Measurements from ENCODE around the gene CHMP2A. TPM values are rescaled to one million over a fixed set of nuclear protein-coding genes. Genes with fewer than 3 reads are reported as not detected.
"Not testable (repeated sequence)": the region's sequence is repeated elsewhere in the genome, so short reads cannot be mapped to it uniquely, and the experiment has no call there.

The CHMP2A gene
- polyA plus RNA-seq, 3 donors = 96.8 to 196 (median 184) TPM

GRCh38 chr19:58544591-58545285 lies 10.2 kb downstream of the CHMP2A start:
- WGBS, 3 donors = 0 to 1% (median 0%) methylated on average over 39 to 79 of the region's 92 CpGs
- H3K27ac ChIP-seq (ENCODE audit: low read depth, low read length) = no peak overlapping the region

DNA sequence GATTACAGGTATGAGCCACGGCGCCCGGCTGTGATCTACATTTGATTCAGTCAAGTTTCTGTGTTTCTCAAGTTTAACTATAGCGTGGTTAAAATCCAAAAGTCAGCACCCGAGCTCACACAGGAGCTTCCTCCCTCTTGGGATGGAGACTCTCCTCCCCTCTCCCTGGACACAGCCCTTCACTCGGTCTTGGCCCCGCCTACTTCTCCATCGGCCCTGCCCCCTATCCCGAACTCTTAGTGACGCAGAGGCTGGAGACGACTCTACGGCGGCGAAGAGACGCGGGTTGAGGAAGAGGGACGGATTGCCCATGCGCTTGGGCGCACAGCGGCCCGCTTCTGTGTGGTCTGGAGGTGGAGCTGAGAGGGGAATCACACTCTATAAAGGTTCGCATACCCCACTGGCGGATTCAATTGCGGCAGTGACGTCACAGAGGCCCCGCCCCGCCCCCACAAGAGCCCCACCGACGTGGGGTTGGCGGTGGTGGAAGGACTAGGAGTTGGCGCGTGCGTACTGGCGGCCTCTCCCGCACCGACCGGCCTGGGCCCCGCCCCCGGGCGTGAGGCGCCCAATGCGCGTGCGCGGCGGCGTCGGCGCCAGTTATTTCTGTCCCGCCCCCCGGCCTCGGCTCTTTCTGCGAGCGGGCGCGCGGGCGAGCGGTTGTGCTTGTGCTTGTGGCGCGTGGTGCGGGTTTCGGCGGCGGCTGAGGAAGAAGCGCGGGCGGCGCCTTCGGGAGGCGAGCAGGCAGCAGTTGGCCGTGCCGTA lies 10.9 kb downstream of the CHMP2A start, which contains the start of gene TRIM28:
TSS of gene TRIM28 (plus strand) at position 239 of the 765 bp plus-strand sequence. CDS start 694 bp downstream, outside the sequence.
- peak within 1 kb of the TSS; percentile 96 for H3K27ac ChIP-seq (ENCODE audit: low read depth, low read length)
- WGBS, 3 donors = 0% methylated on average over 65 to 73 of the region's 73 CpGs

- H3K27ac ChIP-seq (ENCODE audit: low read depth, low read length) = not testable (repeated sequence)
- 75 to 84% (median 82%) methylated on average over 18 of the region's 18 CpGs for WGBS, 3 donors
These were observed 12.1 kb downstream of the CHMP2A start for GRCh38 chr19:58542641-58543372.

- not testable (repeated sequence) for H3K27ac ChIP-seq (ENCODE audit: low read depth, low read length)
These were observed 15.7 kb downstream of the CHMP2A start for GRCh38 chr19:58539169-58539559.

GRCh38 chr19:58538257-58539168 lies 16.4 kb downstream of the CHMP2A start:
- WGBS, 3 donors = 2 to 4% (median 2%) methylated on average over 55 of the region's 55 CpGs
- no peak overlapping the region for H3K27ac ChIP-seq (ENCODE audit: low read depth, low read length)

GRCh38 chr19:58536852-58537798 lies 17.8 kb downstream of the CHMP2A start:
- 89 to 90% (median 90%) methylated on average over 8 of the region's 8 CpGs for WGBS, 3 donors
- no peak overlapping the region for H3K27ac ChIP-seq (ENCODE audit: low read depth, low read length)

DNA sequence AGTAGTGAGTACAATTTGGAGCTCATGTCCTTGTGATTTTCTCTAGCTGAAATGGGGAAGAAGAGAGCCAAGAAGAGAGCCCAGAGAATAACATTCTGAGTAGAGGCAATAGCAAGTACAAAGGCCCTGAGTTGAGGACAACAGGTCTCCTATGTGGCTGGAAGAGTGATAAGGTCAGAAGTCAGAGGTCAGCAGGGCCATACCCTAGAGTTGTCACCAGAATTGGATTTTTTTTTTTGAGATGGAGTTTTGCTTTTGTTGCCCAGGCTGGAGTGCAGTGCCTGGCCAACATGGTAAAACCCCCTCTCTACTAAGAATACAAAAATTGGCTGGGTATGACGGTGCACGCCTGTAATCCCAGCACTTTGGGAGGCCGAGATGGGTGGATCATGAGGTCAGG lies 19.0 kb downstream of the CHMP2A start:
- 92 to 99% (median 96%) methylated on average over 3 of the region's 3 CpGs for WGBS, 3 donors

GRCh38 chr19:58531034-58531840 lies 23.7 kb downstream of the CHMP2A start:
- H3K27ac ChIP-seq (ENCODE audit: low read depth, low read length) = no peak overlapping the region
- WGBS, 3 donors = 70 to 76% (median 75%) methylated on average over 10 of the region's 10 CpGs

More for the DNA sequence above, 19.0 kb downstream of the CHMP2A start:
- no peak overlapping the region for H3K27ac ChIP-seq (ENCODE audit: low read depth, low read length)

GRCh38 chr19:58529405-58529804 lies 25.5 kb downstream of the CHMP2A start:
- WGBS, 3 donors = 63 to 79% (median 75%) methylated on average over 3 of the region's 3 CpGs
- no peak overlapping the region for H3K27ac ChIP-seq (ENCODE audit: low read depth, low read length)

GRCh38 chr19:58522709-58523108 lies 32.2 kb downstream of the CHMP2A start:
- 77 to 89% (median 87%) methylated on average over 3 of the region's 3 CpGs for WGBS, 3 donors
- H3K27ac ChIP-seq (ENCODE audit: low read depth, low read length) = no peak overlapping the region

DNA sequence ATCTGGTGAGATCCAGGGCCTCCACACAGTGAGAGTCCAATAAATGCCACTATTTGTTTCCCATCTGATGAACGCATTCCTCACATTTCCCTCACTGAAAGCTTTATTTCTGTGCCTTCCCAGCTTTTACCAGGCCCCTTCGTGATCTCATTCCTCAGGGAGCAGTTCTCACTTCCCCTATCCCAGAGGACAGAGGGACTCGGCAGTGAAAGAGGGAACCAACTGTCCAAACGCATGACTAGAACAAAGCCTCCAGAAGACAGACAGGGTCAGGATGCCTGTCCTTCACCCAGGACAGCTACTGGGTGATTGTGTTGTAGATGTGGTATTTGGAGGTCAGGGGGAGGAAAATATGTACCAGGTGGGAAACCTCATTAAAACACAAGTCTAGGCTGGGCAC lies 33.3 kb downstream of the CHMP2A start:
- H3K27ac ChIP-seq (ENCODE audit: low read depth, low read length) = no peak overlapping the region
- 59 to 66% (median 61%) methylated on average over 4 of the region's 4 CpGs for WGBS, 3 donors

DNA sequence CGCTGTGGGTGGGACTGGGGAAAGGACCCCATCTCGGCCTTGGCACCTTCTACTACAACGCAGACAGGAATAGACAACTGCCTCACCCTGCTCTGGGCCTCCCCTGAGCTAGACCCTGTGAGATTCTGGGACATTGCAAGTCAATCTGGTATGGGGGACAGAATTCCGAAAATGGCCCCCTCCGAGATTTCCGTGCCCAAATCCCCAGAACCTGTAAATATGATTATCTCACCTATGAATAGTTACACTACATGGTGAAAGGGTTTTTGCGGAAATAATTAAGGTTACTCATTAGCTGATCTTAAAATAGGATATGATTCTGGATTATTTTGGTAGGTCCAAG lies 34.7 kb downstream of the CHMP2A start:
- WGBS, 3 donors = 9 to 13% (median 10%) methylated on average over 7 of the region's 7 CpGs
- H3K27ac ChIP-seq (ENCODE audit: low read depth, low read length) = no peak overlapping the region

- 0 to 1% (median 0%) methylated on average over 87 of the region's 87 CpGs for WGBS, 3 donors
- H3K27ac ChIP-seq (ENCODE audit: low read depth, low read length) = peak within 1 kb of the TSS; percentile 35
These were observed 35.3 kb downstream of the CHMP2A start, which contains the start of gene ZBTB45 for GRCh38 chr19:58519355-58520256. ZBTB45 (minus strand) TSS chr19:58519810; CDS start chr19:58517673, 2,137 bp downstream.

DNA sequence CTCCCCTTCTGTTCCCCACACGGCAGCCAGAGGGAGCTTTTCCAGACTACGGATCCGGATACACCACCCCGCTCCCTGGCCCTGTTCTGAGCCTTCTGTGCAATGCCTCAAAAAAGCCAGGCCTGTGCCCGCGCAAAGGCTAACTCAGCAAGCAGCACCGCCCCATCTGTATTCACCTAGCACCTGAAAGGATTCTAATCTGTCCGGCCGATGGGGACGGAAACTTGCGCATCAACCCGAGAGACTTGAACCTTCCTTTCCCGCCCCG lies 35.9 kb downstream of the CHMP2A start:
- no peak overlapping the region for H3K27ac ChIP-seq (ENCODE audit: low read depth, low read length)
- 0 to 1% (median 1%) methylated on average over 14 of the region's 14 CpGs for WGBS, 3 donors

DNA sequence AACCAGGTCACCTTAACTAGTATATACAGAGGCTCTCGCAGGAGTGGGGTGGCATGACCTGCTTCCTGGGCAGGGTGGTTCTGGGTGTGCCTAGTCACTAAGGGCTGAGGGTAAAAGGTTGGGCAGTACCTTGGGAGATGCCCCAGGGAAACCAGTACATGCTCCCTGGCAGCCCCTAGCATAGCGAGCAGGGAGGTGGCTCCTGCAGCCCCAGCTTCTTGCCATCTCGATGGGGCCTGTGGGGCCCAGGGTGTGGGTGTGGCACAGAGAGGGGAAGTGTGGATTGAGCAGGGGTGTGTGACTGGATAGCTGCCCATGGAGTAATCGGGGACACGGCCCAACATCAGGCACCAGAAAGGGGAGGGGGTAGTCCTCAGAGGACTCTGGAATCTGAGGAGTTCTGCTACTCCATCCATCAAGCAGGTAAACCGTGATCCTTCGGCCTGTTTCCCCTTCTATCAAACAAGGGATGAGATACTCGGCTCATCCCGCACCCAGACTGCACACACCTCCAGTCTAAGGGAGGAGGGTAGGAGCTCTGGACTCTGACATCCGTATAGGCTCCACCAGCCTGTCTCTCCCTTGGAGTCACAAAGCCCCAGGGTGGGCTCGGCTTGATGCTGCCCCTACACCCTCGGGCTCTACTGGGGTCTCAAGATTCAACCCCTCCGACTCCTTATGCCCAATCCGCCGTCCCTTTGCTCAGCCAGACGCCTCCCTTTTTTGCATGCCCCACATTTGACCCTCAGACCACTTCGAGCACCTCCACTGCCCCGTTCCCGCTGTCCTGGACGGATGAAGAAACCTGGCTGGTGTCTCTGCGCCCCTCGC lies 36.4 kb downstream of the CHMP2A start:
- WGBS, 3 donors = 7 to 8% (median 7%) methylated on average over 22 of the region's 22 CpGs
- H3K27ac ChIP-seq (ENCODE audit: low read depth, low read length) = no peak overlapping the region

Measured in adipose tissue (tissue), 3 donors.